NCI-H460 (cell line): ENCODE data around the gene PCCB. TPM values are rescaled to one million over a fixed set of nuclear protein-coding genes. Genes with fewer than 3 reads are reported as not detected.
"Not testable (repeated sequence)": the region's sequence is repeated elsewhere in the genome, so short reads cannot be mapped to it uniquely, and the experiment has no call there.

Experiments used
- DNase-seq: peaks from one replicate; pipeline ENCODE4 v3.0.0-alpha.2; 2016; ENCODE audit warnings: low read depth; ENCODE audit errors: extremely low read depth
- total RNA-seq: library from RNA; depleted of rRNA; stranded (reverse); fragments of >200 nt; shearing (Covaris generic); gene quantifications from 2 replicates; pipeline ENCODE4 v1.2.3, GENCODE V29; 2014

The PCCB gene
- total RNA-seq, 1 experiment from 2014 or later = 106 TPM

GRCh38 chr3:136261826-136262225 is 11.7 kb downstream of the PCCB start:
- no peak for DNase-seq

GRCh38 chr3:136262559-136262958 is 12.4 kb downstream of the PCCB start:
- no peak for DNase-seq

- DNase-seq = no peak
Measured at GRCh38 chr3:136263251-136263650, 13.1 kb downstream of the PCCB start.

- DNase-seq = peak; percentile 53
Measured at GRCh38 chr3:136266468-136267125, 16.5 kb downstream of the PCCB start.

GRCh38 chr3:136267235-136267634 is 17.1 kb downstream of the PCCB start:
- DNase-seq = no peak

- DNase-seq = no peak
Measured at GRCh38 chr3:136270179-136270578, 20.0 kb downstream of the PCCB start.

- not testable (repeated sequence) for DNase-seq
Measured at GRCh38 chr3:136271626-136272025, 21.5 kb downstream of the PCCB start.

- no peak for DNase-seq
Measured at GRCh38 chr3:136276049-136276755, 26.1 kb downstream of the PCCB start.

GRCh38 chr3:136277115-136277514 is 27.0 kb downstream of the PCCB start:
- DNase-seq = no peak

- no peak for DNase-seq
Measured at GRCh38 chr3:136277634-136278033, 27.5 kb downstream of the PCCB start.

GRCh38 chr3:136279092-136279491 is 29.0 kb downstream of the PCCB start:
- DNase-seq = no peak

- no peak for DNase-seq
Measured at GRCh38 chr3:136280961-136281360, 30.8 kb downstream of the PCCB start.

- no peak for DNase-seq
Measured at GRCh38 chr3:136281966-136282520, 31.9 kb downstream of the PCCB start.

GRCh38 chr3:136283627-136284026 is 33.5 kb downstream of the PCCB start:
- no peak for DNase-seq

- DNase-seq = no peak
Measured at GRCh38 chr3:136291302-136291701, 41.2 kb downstream of the PCCB start.

GRCh38 chr3:136292500-136292899 is 42.4 kb downstream of the PCCB start:
- no peak for DNase-seq

GRCh38 chr3:136293279-136293678 is 43.1 kb downstream of the PCCB start:
- DNase-seq = no peak

- DNase-seq = no peak
Measured at GRCh38 chr3:136294176-136294575, 44.0 kb downstream of the PCCB start.

- no peak for DNase-seq
Measured at GRCh38 chr3:136296960-136297359, 46.8 kb downstream of the PCCB start.

GRCh38 chr3:136297826-136298225 is 47.7 kb downstream of the PCCB start:
- DNase-seq = no peak

GRCh38 chr3:136300444-136300843 is 50.3 kb downstream of the PCCB start:
- DNase-seq = no peak

- DNase-seq = no peak
Measured at GRCh38 chr3:136305879-136306278, 55.7 kb downstream of the PCCB start.
